ENCODE results near the gene ATG4B.

ATG4B gene

GRCh38 chr2:241603686-241604085 is 33.8 kb upstream of the ATG4B start:
- H3K4me3 ChIP-seq (ENCODE audit: low read depth, low read length) = no peak overlapping the region
- no peaks in the 10 kb centered on the region for H3K27me3 ChIP-seq
- no peaks in the 10 kb centered on the region for H3K9me3 ChIP-seq
- peaks cover 50% of the 10 kb centered on the region for H3K36me3 ChIP-seq
- no peak for DNase-seq
- H3K4me1 ChIP-seq = no peaks in the 10 kb centered on the region
- no peak for TF ChIP-seq CTCF (IDR thresholded peaks at IDR 0.05; ENCODE audit: low read depth, low read length)

GRCh38 chr2:241606186-241606585 is 31.3 kb upstream of the ATG4B start:
- no peak for TF ChIP-seq CTCF (IDR thresholded peaks at IDR 0.05; ENCODE audit: low read depth, low read length)
- DNase-seq = no peak
- H3K36me3 ChIP-seq = peaks cover 52% of the 10 kb centered on the region
- H3K4me1 ChIP-seq = peaks cover 5% of the 10 kb centered on the region
- no peaks in the 10 kb centered on the region for H3K9me3 ChIP-seq
- no peaks in the 10 kb centered on the region for H3K27me3 ChIP-seq
- H3K4me3 ChIP-seq (ENCODE audit: low read depth, low read length) = no peak overlapping the region

- Histone ChIP-seq H3K36me3 (peaks cover 43% of the 10 kb centered on the region), H3K4me3 (ENCODE audit: low read depth, low read length) (no peak overlapping the region), H3K27me3 (no peaks in the 10 kb centered on the region), H3K9me3 (no peaks in the 10 kb centered on the region), H3K4me1 (peaks cover 5% of the 10 kb centered on the region)
- no peak for TF ChIP-seq CTCF (IDR thresholded peaks at IDR 0.05; ENCODE audit: low read depth, low read length)
- no peak for DNase-seq
Measured at GRCh38 chr2:241607162-241607885, 30.2 kb upstream of the ATG4B start.

GRCh38 chr2:241608881-241609280 is 28.6 kb upstream of the ATG4B start:
- H3K4me1 ChIP-seq = peaks cover 5% of the 10 kb centered on the region
- H3K9me3 ChIP-seq = no peaks in the 10 kb centered on the region
- no peaks in the 10 kb centered on the region for H3K27me3 ChIP-seq
- DNase-seq = no peak
- peaks cover 37% of the 10 kb centered on the region for H3K36me3 ChIP-seq
- no peak overlapping the region for H3K4me3 ChIP-seq (ENCODE audit: low read depth, low read length)
- TF ChIP-seq CTCF (IDR thresholded peaks at IDR 0.05; ENCODE audit: low read depth, low read length) = no peak

- peaks cover 5% of the 10 kb centered on the region for H3K4me1 ChIP-seq
- no peaks in the 10 kb centered on the region for H3K27me3 ChIP-seq
- H3K36me3 ChIP-seq = peaks cover 26% of the 10 kb centered on the region
- H3K9me3 ChIP-seq = no peaks in the 10 kb centered on the region
- TF ChIP-seq CTCF (IDR thresholded peaks at IDR 0.05; ENCODE audit: low read depth, low read length) = peak; percentile 51
- peak overlapping the region; percentile 58 for H3K4me3 ChIP-seq (ENCODE audit: low read depth, low read length)
- peak; percentile 93 for DNase-seq
Measured at GRCh38 chr2:241609859-241610793, 27.4 kb upstream of the ATG4B start.
